HG03159 (cell line): Measurements from ENCODE around the gene FERMT3.

ENCODE experiments used
- ATAC-seq: cut with Tn5 transposase; IDR thresholded peaks from one replicate; pipeline ENCODE4 v1.9.1; 2021; ENCODE audit warnings: mild to moderate bottlenecking, moderate library complexity; ENCODE audit not compliant: unreplicated experiment

The FERMT3 gene

GRCh38 chr11:64247729-64248531 lies 41.4 kb downstream of the FERMT3 start:
- ATAC-seq: no peak

GRCh38 chr11:64248578-64248977 lies 42.1 kb downstream of the FERMT3 start:
- no peak for ATAC-seq

- ATAC-seq: no peak
These were observed 42.5 kb downstream of the FERMT3 start for GRCh38 chr11:64249038-64249437.

DNA sequence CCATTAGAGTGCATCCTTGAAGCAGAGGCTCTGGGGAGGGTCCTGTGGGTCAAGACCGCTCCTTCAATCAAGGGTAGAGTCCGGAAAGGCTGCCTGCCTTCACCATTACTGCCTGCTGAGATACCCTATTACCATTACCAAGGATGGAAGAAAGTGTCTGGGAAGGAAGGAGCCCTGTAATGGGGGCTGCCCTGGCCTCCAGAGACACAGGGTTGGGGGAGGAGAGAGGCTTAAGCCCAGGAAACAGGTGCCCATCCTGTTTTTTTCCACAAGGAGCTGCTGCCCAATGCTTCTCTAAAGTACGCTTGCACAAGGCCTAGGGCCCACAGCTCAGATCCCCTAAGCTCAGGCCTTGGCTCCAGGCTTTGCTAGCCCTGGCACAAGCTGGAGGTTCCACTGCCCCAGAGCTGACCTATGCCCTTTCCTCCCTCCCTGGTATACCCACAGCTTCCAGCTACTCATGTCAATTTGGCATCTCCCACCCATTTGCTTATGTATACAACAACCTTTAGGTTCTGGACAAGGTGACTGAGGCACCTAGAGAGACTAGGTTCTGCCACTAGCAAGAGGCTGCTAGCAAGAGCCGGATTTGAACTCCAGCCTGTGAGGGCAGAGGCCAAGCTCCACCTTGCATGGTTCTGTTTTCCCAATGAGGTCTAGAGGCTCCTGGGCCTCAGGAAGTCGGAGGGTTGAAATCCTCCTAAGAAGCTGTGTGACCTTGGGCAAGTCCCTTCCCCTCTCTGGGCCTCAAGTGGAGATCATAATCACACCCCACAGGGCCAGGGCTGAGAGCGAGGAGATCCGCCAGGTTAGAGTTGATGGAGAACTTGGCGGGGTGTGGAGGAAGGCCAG lies 43.3 kb downstream of the FERMT3 start:
- ATAC-seq: no peak

GRCh38 chr11:64250415-64251015 lies 44.0 kb downstream of the FERMT3 start:
- no peak for ATAC-seq

DNA sequence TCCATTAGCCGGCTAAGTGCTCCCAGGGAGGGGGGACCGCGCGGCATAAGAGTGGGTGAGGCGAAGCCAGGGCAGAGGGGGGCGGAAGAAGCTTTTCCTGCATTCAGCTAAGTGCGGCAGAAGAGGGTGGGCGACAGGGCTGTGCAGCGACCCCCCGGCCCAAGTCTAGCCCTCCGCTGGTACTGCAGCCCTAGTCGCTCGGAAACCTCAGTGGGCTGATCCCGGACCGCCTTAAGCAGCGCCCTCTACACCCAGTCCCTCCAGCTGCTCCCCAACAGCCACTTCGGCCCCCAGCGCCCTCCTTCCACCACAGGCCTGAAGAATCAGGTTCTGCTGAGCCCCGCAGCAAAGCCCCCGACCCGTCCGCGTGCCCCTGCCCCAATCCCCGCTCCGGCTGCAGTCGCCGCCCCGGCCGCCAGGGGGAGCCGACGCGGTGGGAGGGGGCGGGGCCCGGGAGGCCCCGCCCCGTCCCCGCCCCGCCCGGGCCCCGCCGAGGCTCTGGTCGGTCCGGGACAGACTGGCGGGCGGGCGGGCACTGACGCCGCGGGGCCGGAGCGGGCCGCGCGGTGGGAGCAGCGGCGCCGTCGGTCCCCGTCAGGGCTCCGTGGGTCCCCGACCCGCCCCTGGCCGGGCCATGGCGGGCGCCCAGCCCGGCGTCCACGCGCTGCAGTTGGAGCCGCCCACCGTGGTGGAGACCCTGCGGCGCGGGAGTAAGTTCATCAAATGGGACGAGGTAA lies 44.7 kb downstream of the FERMT3 start, which contains the start of gene PLCB3:
PLCB3 (plus strand) TSS at position 515 of the 737 bp plus-strand sequence; CDS start at position 635, 120 bp downstream.
- peak; percentile 37 for ATAC-seq

- ATAC-seq: no peak
These were observed 45.2 kb downstream of the FERMT3 start for GRCh38 chr11:64251753-64252002.

GRCh38 chr11:64252003-64252872 lies 45.7 kb downstream of the FERMT3 start:
- ATAC-seq: no peak

DNA sequence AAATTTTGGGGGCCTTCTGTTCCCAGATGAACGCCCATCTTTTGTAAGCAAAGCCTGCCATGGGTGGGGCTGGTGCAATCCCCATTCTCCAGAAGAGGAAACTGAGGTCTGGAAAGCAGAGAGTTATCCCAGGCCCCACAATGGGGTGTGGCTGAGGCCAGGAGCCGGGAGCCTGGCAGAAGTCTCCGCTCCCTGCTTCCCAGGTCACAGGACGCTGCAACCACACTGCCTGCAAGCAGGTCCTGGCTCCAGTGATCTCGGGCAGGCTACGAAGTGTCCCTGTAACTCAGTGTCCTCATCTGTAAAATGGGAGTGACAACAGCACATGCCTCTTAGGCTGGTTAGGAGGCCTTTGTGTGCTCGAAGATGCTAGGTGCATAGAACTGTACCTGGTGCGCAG lies 46.5 kb downstream of the FERMT3 start:
- no peak for ATAC-seq

DNA sequence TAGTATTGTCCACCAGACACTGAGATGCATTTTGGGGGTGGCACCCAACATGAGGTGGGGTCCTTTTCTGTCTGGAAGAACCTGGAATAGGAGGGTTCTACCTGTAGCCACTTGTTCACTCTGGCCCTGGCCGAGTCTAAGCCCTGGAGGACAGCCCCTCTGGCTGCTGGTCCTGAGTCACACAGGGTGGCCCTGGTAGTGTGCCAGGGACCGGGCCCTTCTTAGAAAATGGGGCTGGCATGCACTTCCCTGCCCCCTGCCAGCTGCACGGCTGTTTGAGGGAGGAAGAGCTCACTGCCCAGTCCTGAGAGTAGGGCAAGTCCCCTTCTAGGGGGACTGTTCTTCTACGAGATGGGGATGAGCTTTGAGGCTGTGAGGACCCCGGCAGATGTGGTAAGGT lies 47.0 kb downstream of the FERMT3 start:
- ATAC-seq: no peak

DNA sequence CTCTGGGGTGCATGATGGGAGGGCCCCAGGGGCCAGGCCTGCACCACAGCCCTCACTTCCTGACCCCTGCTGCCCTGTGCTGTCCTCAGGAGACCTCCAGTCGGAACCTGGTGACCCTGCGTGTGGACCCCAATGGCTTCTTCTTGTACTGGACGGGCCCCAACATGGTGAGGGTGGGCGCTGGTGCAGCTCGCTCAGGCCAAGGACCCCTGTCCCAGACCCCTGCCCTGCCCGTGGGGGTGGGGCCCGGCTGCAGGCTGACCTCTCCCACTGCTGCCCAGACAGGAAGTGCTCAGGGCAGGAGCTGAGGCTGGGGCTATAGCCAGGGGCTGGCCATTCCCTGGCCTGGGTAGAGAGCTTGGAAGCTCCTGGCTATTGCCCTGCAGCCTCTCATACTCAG lies 47.8 kb downstream of the FERMT3 start:
- no peak for ATAC-seq

DNA sequence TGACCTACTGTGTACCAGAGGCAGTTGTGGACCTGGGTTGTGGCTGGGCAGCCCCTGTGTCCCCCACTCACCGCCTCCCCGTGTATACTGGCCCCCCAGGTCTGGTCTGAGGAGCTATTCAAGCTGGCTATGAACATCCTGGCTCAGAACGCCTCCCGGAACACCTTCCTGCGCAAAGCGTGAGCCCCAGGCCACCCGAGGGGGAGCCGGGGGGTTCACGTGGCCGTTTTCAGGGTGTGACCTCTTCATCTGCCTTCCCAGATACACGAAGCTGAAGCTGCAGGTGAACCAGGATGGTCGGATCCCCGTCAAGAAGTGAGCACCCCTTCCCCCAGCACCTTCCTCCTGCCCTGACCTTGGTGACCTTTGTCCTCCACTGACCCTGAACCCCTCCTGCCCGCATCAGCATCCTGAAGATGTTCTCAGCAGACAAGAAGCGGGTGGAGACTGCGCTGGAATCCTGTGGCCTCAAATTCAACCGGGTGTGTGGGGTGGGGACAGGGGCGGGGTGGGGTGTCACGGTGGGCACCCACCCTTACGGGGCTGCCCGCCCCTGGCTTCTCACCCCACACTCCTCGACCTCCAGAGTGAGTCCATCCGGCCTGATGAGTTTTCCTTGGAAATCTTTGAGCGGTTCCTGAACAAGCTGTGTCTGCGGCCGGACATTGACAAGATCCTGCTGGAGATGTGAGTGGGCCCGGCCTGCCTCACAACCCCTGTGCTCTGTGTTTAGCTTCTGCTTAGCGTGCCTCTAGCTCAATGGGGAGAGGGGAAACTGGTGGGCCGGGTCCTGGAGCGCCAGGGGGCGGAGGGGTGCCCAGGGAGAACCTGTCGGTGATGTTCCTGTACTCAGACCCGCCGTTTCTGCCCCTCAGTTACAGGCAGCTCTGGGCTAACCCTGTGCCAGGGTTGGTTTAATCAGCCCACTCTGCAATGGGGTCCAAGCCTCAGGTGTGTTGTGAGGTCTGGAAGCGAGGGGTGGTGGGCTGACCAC lies 48.9 kb downstream of the FERMT3 start:
- ATAC-seq: no peak

GRCh38 chr11:64256300-64256699 lies 49.8 kb downstream of the FERMT3 start:
- no peak for ATAC-seq

DNA sequence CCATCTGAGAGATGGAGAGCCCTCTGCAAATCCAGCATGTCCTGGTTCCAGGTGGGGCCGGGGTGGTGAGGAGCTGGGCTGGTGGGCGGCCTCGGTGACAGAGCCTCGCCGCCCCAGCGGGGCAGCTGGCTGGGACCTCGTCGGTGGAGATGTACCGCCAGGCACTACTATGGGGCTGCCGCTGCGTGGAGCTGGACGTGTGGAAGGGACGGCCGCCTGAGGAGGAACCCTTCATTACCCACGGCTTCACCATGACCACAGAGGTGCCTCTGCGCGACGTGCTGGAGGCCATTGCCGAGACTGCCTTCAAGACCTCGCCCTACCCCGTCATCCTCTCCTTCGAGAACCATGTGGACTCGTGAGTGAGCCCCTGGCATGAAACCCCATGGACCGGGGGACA lies 51.8 kb downstream of the FERMT3 start:
- ATAC-seq: no peak

- no peak for ATAC-seq
These were observed 52.5 kb downstream of the FERMT3 start for GRCh38 chr11:64258946-64259532.

- ATAC-seq: no peak
These were observed 53.1 kb downstream of the FERMT3 start for GRCh38 chr11:64259533-64260067.

GRCh38 chr11:64260147-64260708 lies 53.7 kb downstream of the FERMT3 start:
- no peak for ATAC-seq

GRCh38 chr11:64261556-64262080 lies 55.1 kb downstream of the FERMT3 start:
- no peak for ATAC-seq
